K562 (cell line): Measurements from ENCODE around the gene ITPRIPL2. TPM values are rescaled to one million over a fixed set of nuclear protein-coding genes. Genes with fewer than 3 reads are reported as not detected.

Experiments used
- ATAC-seq: fragments of 200-7000 bp; cut with Tn5 transposase; 3 replicates; pipeline ENCODE4 v1.9.1; 2020; ENCODE audit warnings: moderate library complexity
- BruUV-seq: library from RNA; stranded (reverse); fragments of 400-500 nt; replicated peaks from 2 replicates; lab custom pipeline; 2021; lab: Mats Ljungman, UMichigan
- CTCF ChIA-PET: fragments of 300-600 bp; formaldehyde crosslinking; extraction: SDS; loops from one replicate; lab custom pipeline; 2021; ENCODE audit warnings: low intra/inter-chr PET ratio; lab: Yijun Ruan, JAX
- POLR2A ChIA-PET: fragments of 300-600, 350-650 bp; sonication (Branson Sonifier 250); formaldehyde crosslinking; extraction: SDS; loops from one replicate; lab custom pipeline; 2021; ENCODE audit warnings: antibody characterized with exemption, inconsistent platforms; lab: Yijun Ruan, JAX
- DNase-seq, 4 experiments: peaks; one replicate each; pipeline versions ENCODE4 v3.0.0 to v3.0.0-alpha.2; 2011 to 2018; ENCODE audit warnings: low spot score in 3 of 4, mixed read lengths in 3 of 4; ENCODE audit errors: extremely low read depth in 1 of 4
- FAIRE-seq: peaks from 2 replicates; lab custom pipeline; 2011; peaks lifted over from hg19 to GRCh38; lab: Jason Lieb, UNC
- H2AFZ ChIP-seq: 2 replicates; pipeline ENCODE4 v1.6.0; 2011; ENCODE audit warnings: low read depth, low read length, control low read depth, inconsistent platforms
- H3K27ac ChIP-seq: fragments of 200-600 bp; 3 replicates; pipeline ENCODE4 v1.8.0; 2011; ENCODE audit warnings: low read depth, mild to moderate bottlenecking, control low read depth, inconsistent platforms, low read length, moderate library complexity, mixed read lengths; ENCODE audit errors: extremely low read depth
- H3K27me3 ChIP-seq, 2 experiments: fragments of 300-600 bp in 1 of 2; 2 replicates in 1 of 2; 3 replicates in 1 of 2; pipeline versions ENCODE4 v1.6.0 to v1.8.0; 2011; ENCODE audit warnings: inconsistent platforms in 2 of 2, low read length in 2 of 2, mild to moderate bottlenecking in 1 of 2, mixed read lengths in 1 of 2, moderate library complexity in 1 of 2; ENCODE audit not compliant: control insufficient read depth in 2 of 2, insufficient read depth in 2 of 2
- H3K36me3 ChIP-seq: fragments of 300-600 bp; 3 replicates; pipeline ENCODE4 v1.8.0; 2011; ENCODE audit warnings: mild to moderate bottlenecking, low read length, inconsistent platforms; ENCODE audit not compliant: control insufficient read depth, insufficient read depth
- H3K4me1 ChIP-seq, 2 experiments: fragments of 200-600 bp in 1 of 2; replicated peaks in 1 of 2; 2 replicates in 1 of 2; 3 replicates in 1 of 2; pipeline versions ENCODE4 v1.5.1 to v1.8.0; 2011; ENCODE audit warnings: inconsistent platforms in 2 of 2, low read length in 2 of 2, mild to moderate bottlenecking in 1 of 2, mixed read lengths in 1 of 2, moderate library complexity in 1 of 2; ENCODE audit not compliant: control insufficient read depth in 2 of 2, insufficient read depth in 2 of 2
- H3K4me2 ChIP-seq: 2 replicates; pipeline ENCODE4 v1.6.1; 2011; ENCODE audit warnings: low read length, control low read depth, inconsistent platforms, mixed read lengths; ENCODE audit not compliant: insufficient read depth
- H3K4me3 ChIP-seq: fragments of 200-600 bp; sonication (generic), shearing (Covaris generic); 2 replicates; pipeline ENCODE4 v1.5.1; 2016; ENCODE audit warnings: control low read depth, inconsistent platforms
- H3K79me2 ChIP-seq: fragments of 200-600 bp; 3 replicates; pipeline ENCODE4 v1.8.0; 2011; ENCODE audit warnings: low read length, inconsistent platforms; ENCODE audit not compliant: control insufficient read depth, insufficient read depth
- H3K9ac ChIP-seq, 2 experiments: 2 replicates each; pipeline versions ENCODE4 v1.6.0 to v1.6.1; 2011; ENCODE audit warnings: low read depth in 2 of 2, low read length in 2 of 2, control low read depth in 1 of 2, inconsistent platforms in 1 of 2, mild to moderate bottlenecking in 1 of 2, mixed read lengths in 1 of 2; ENCODE audit not compliant: insufficient read depth in 1 of 2
- H3K9me1 ChIP-seq: one replicate; pipeline ENCODE4 v1.6.0; 2011; ENCODE audit warnings: inconsistent platforms, mild to moderate bottlenecking, low read length, moderate library complexity; ENCODE audit not compliant: control insufficient read depth, insufficient read depth
- H3K9me3 ChIP-seq: replicated peaks from 2 replicates; pipeline ENCODE4 v1.5.1; 2011; ENCODE audit warnings: low read depth, low read length, inconsistent platforms; ENCODE audit not compliant: control insufficient read depth, insufficient read depth
- H4K20me1 ChIP-seq: replicated peaks from 2 replicates; pipeline ENCODE4 v1.6.1; 2011; ENCODE audit warnings: low read length, inconsistent platforms, mixed read lengths; ENCODE audit not compliant: control insufficient read depth, insufficient read depth
- CEBPZ ChIP-seq: fragments of 150-350 bp; IDR thresholded peaks from 2 replicates; pipeline ENCODE4 v1.6.1; 2014; ENCODE audit warnings: low read depth, mild to moderate bottlenecking, low read length, borderline replicate concordance
- ELK3 ChIP-seq: fragments of 450-650 bp; formaldehyde crosslinking; IDR thresholded peaks from 2 replicates; pipeline ENCODE4 v1.4.0; 2020; ENCODE audit warnings: mild to moderate bottlenecking
- L3MBTL2 ChIP-seq: fragments of 450-650 bp; IDR thresholded peaks from 2 replicates; pipeline ENCODE4 v1.6.1; 2016; ENCODE audit warnings: mild to moderate bottlenecking, moderate library complexity
- MGA ChIP-seq: fragments of 450-650 bp; IDR thresholded peaks from 2 replicates; pipeline ENCODE4 v1.6.1; 2016; ENCODE audit warnings: mild to moderate bottlenecking, moderate library complexity
- WGBS: fragments of 100-300 bp; shearing (Covaris generic); methylation state at CpG from one replicate; pipeline ENCODE4 v1.1.6; 2016; ENCODE audit warnings: low coverage, mixed read lengths; ENCODE audit not compliant: insufficient coverage; ENCODE audit errors: missing lambda C conversion rate; 5-methylcytosine and 5-hydroxymethylcytosine counted together
- in situ Hi-C: fragments of 300-500 bp; cut with MboI; formaldehyde crosslinking; loops from 4 replicates; pipeline ENCODE4 v1.15.0; 2018; ENCODE audit warnings: inconsistent platforms, mixed read lengths
- intact Hi-C: fragments of 100-400 bp; cut with micrococcal nuclease; formaldehyde crosslinking; loops from 2 replicates; pipeline ENCODE4 v1.14.2; 2022
- polyA plus RNA-seq, 8 experiments: library from polyadenylated mRNA; depleted of rRNA in 4 of 8; stranded (reverse) in 5 of 8; unstranded in 3 of 8; fragments of >200 nt; fragmentation: Nextera tagmentation in 2 of 8; fragmentation: Illumina TruSeq in 1 of 8; extraction: Ambion mirVana in 2 of 8; extraction: Trizol in 1 of 8; gene quantifications; 2 replicates each; pipeline versions ENCODE4 v1.2.1 to v1.2.3, GENCODE V29; 2011 to 2014; ENCODE audit warnings: inconsistent platforms in 1 of 8, missing spikeins in 1 of 8
- total RNA-seq, 7 experiments: library from RNA; depleted of rRNA in 6 of 7; stranded (reverse); fragments of >200 nt in 6 of 7; fragmentation: Illumina TruSeq in 2 of 7; extraction: Trizol in 2 of 7; gene quantifications; 2 replicates each; pipeline versions ENCODE4 v1.2.1 to v1.2.3, GENCODE V29; 2011 to 2021; ENCODE audit warnings: low replicate concordance in 1 of 7

ITPRIPL2 gene
- total and polyA plus RNA-seq, 9 of the 15 experiments (the other 6 are each of a cell fraction or from before 2014, with no cell fraction given), result 0.04 to 2.2 (median 0.58) TPM

- Histone ChIP-seq H3K4me1 (peaks cover 26 to 37% of the 10 kb centered on the region in 2 experiments), H3K27me3 (no peaks in the 10 kb centered on the region), H3K79me2 (no peaks in the 10 kb centered on the region), H3K36me3 (no peaks in the 10 kb centered on the region), H4K20me1 (no peaks in the 10 kb centered on the region), H3K9me3 (no peaks in the 10 kb centered on the region), H3K4me3 (no peak overlapping the region), H3K27ac (0 out of 3 replicates have a peak overlapping the region, but pooled peaks have one; percentile 0), H3K4me2 (no peak overlapping the region), H3K9ac (no peak overlapping the region), H3K9me1 (no peaks in the 10 kb centered on the region), H2AFZ (peak overlapping the region; percentile 2)
- FAIRE-seq (no peak), ATAC-seq (no peak), DNase-seq (no peak)
- ChIA-PET POLR2A (interaction anchor here (0.6 to 4.0 kb wide), 10 partner anchors 7 to 169 kb away, joined by 3 to 18 read pairs (median 3); partner anchors contain the start of gene CLEC19A), CTCF (no interaction called here)
- WGBS, result 59% methylated on average over 6 of the region's 6 CpGs
- intact Hi-C loops, result loop anchor here (5.0 kb wide), 1 partner anchor 350 kb away; no protein-coding TSS in a partner anchor
- BruUV-seq, result no TSS peak
- in situ Hi-C loops, result no loop called here
- no peak for TF ChIP-seq ELK3 (CRISPR knock-in tag)
- no peak for TF ChIP-seq CEBPZ
- TF ChIP-seq L3MBTL2, result peak; percentile 32; the same call in 1 of the 2 replicates
- TF ChIP-seq MGA, result peak; percentile 48
Observed at GRCh38 chr16:19116711-19117449, 3.1 kb downstream of the ITPRIPL2 start.
